H9 (cell line): Measurements from ENCODE around the gene CDKAL1. TPM values are rescaled to one million over a fixed set of nuclear protein-coding genes. Genes with fewer than 3 reads are reported as not detected.

Experiments
- DNase-seq: peaks from one replicate; pipeline ENCODE4 v3.0.0-alpha.2; 2017
- H2AFZ ChIP-seq: one replicate; pipeline ENCODE4 v1.6.1; 2013; ENCODE audit warnings: mild to moderate bottlenecking, low read length, control low read depth, moderate library complexity
- H2AK5ac ChIP-seq: 2 replicates; pipeline ENCODE4 v1.6.1; 2013; ENCODE audit warnings: low read length, control low read depth, mixed read lengths; ENCODE audit not compliant: insufficient read length
- H2BK120ac ChIP-seq: one replicate; pipeline ENCODE4 v1.6.1; 2013; ENCODE audit warnings: low read depth, mild to moderate bottlenecking, low read length, control low read depth, inconsistent platforms; ENCODE audit not compliant: poor library complexity, severe bottlenecking
- H2BK12ac ChIP-seq: 2 replicates; pipeline ENCODE4 v1.6.1; 2013; ENCODE audit warnings: low read length, control low read depth, mixed read lengths, low read depth; ENCODE audit not compliant: insufficient read length
- H2BK15ac ChIP-seq: 2 replicates; pipeline ENCODE4 v1.6.1; 2013; ENCODE audit warnings: low read depth, low read length, control low read depth
- H2BK20ac ChIP-seq: one replicate; pipeline ENCODE4 v1.6.1; 2013; ENCODE audit warnings: low read depth, mild to moderate bottlenecking, low read length, control low read depth, inconsistent platforms; ENCODE audit not compliant: poor library complexity, severe bottlenecking
- H2BK5ac ChIP-seq: 2 replicates; pipeline ENCODE4 v1.6.1; 2013; ENCODE audit warnings: low read length, control low read depth, mixed read lengths; ENCODE audit not compliant: insufficient read length
- H3K14ac ChIP-seq: 2 replicates; pipeline ENCODE4 v1.6.1; 2013; ENCODE audit warnings: low read length, control low read depth; ENCODE audit not compliant: insufficient read depth
- H3K18ac ChIP-seq: 2 replicates; pipeline ENCODE4 v1.6.1; 2013; ENCODE audit warnings: low read depth, mild to moderate bottlenecking, mixed read lengths, low read length, control low read depth; ENCODE audit not compliant: insufficient read length
- H3K23ac ChIP-seq: 2 replicates; pipeline ENCODE4 v1.6.1; 2013; ENCODE audit warnings: low read length, control low read depth, mixed read lengths, low read depth; ENCODE audit not compliant: insufficient read length
- H3K23me2 ChIP-seq: 2 replicates; pipeline ENCODE4 v1.6.1; 2013; ENCODE audit warnings: low read depth, mild to moderate bottlenecking, mixed read lengths, low read length, control low read depth; ENCODE audit not compliant: insufficient read length, poor library complexity, severe bottlenecking
- H3K27ac ChIP-seq: 2 replicates; pipeline ENCODE4 v1.5.1; 2013; ENCODE audit warnings: low read length, control low read depth, mixed read lengths, low read depth; ENCODE audit not compliant: insufficient read length
- H3K27me3 ChIP-seq: 2 replicates; pipeline ENCODE4 v1.6.1; 2013; ENCODE audit warnings: low read length, control low read depth, inconsistent platforms; ENCODE audit not compliant: insufficient read depth
- H3K4ac ChIP-seq: 2 replicates; pipeline ENCODE4 v1.6.1; 2013; ENCODE audit warnings: low read depth, mild to moderate bottlenecking, control low read depth, inconsistent platforms, low read length, moderate library complexity
- H3K4me1 ChIP-seq: 2 replicates; pipeline ENCODE4 v1.6.1; 2013; ENCODE audit warnings: low read length, control low read depth, inconsistent platforms; ENCODE audit not compliant: insufficient read depth
- H3K4me2 ChIP-seq: 2 replicates; pipeline ENCODE4 v1.6.1; 2013; ENCODE audit warnings: low read length, control low read depth, mixed read lengths; ENCODE audit not compliant: insufficient read length, insufficient read depth
- H3K56ac ChIP-seq: 2 replicates; pipeline ENCODE4 v1.6.1; 2013; ENCODE audit warnings: low read depth, mild to moderate bottlenecking, mixed read lengths, low read length, control low read depth; ENCODE audit not compliant: insufficient read length
- H3K79me1 ChIP-seq: 2 replicates; pipeline ENCODE4 v1.6.1; 2013; ENCODE audit warnings: low read depth, mild to moderate bottlenecking, moderate library complexity, low read length, control low read depth, inconsistent platforms; ENCODE audit not compliant: insufficient read depth, poor library complexity, severe bottlenecking
- H3K79me2 ChIP-seq: 2 replicates; pipeline ENCODE4 v1.6.1; 2013; ENCODE audit warnings: low read length, control low read depth, inconsistent platforms; ENCODE audit not compliant: insufficient read depth
- H3K9ac ChIP-seq: 2 replicates; pipeline ENCODE4 v1.6.1; 2013; ENCODE audit warnings: low read length, control low read depth, mixed read lengths; ENCODE audit not compliant: insufficient read length; ENCODE audit errors: extremely low read depth
- H3K9me3 ChIP-seq: one replicate; pipeline ENCODE4 v1.6.1; 2013; ENCODE audit warnings: low read depth, low read length, inconsistent platforms; ENCODE audit not compliant: control insufficient read depth
- H3T11ph ChIP-seq: one replicate; pipeline ENCODE4 v1.6.1; 2013; ENCODE audit warnings: mild to moderate bottlenecking, low read length, control low read depth, inconsistent platforms
- H4K20me1 ChIP-seq: one replicate; pipeline ENCODE4 v1.6.1; 2013; ENCODE audit not compliant: control insufficient read depth, insufficient read length, insufficient read depth
- H4K5ac ChIP-seq: 2 replicates; pipeline ENCODE4 v1.6.1; 2013; ENCODE audit warnings: low read depth, mild to moderate bottlenecking, mixed read lengths, low read length, control low read depth; ENCODE audit not compliant: insufficient read length
- H4K8ac ChIP-seq: replicated peaks from 2 replicates; pipeline ENCODE4 v1.6.1; 2013; ENCODE audit warnings: low read length, control low read depth, mixed read lengths, low read depth; ENCODE audit not compliant: insufficient read length
- H4K91ac ChIP-seq: 2 replicates; pipeline ENCODE4 v1.6.1; 2013; ENCODE audit warnings: low read depth, mild to moderate bottlenecking, moderate library complexity, mixed read lengths, low read length, control low read depth; ENCODE audit not compliant: insufficient read length
- H3K27ac Mint-ChIP-seq, 3 experiments: 2 replicates in 2 of 3; 3 replicates in 1 of 3; pipeline ENCODE4 v1.8.0; 2020 to 2021; ENCODE audit warnings: mixed read lengths in 3 of 3, mild to moderate bottlenecking in 1 of 3, moderate library complexity in 1 of 3
- H3K27me3 Mint-ChIP-seq: 2 replicates; pipeline ENCODE4 v1.8.0; 2021; ENCODE audit warnings: low read depth, mild to moderate bottlenecking, moderate library complexity, mixed read lengths
- H3K36me3 Mint-ChIP-seq, 3 experiments: 2 replicates in 2 of 3; 3 replicates in 1 of 3; pipeline ENCODE4 v1.8.0; 2020 to 2021; ENCODE audit warnings: low read depth in 3 of 3, mixed read lengths in 3 of 3; ENCODE audit not compliant: insufficient read depth in 1 of 3
- H3K4me1 Mint-ChIP-seq, 2 experiments: 2 replicates each; pipeline ENCODE4 v1.8.0; 2020; ENCODE audit warnings: mixed read lengths in 2 of 2
- H3K4me3 Mint-ChIP-seq, 2 experiments: 2 replicates in 1 of 2; 3 replicates in 1 of 2; pipeline ENCODE4 v1.8.0; 2020 to 2021; ENCODE audit warnings: mild to moderate bottlenecking in 2 of 2, mixed read lengths in 2 of 2, moderate library complexity in 1 of 2
- H3K9me3 Mint-ChIP-seq, 2 experiments: 2 replicates in 1 of 2; 3 replicates in 1 of 2; pipeline ENCODE4 v1.8.0; 2020; ENCODE audit warnings: mild to moderate bottlenecking in 2 of 2, mixed read lengths in 2 of 2, moderate library complexity in 1 of 2
- WGBS: extraction: QIAGEN DNeasy Blood & Tissue Kit; methylation state at CpG from one replicate; pipeline ENCODE4 v1.1.7; 2013; ENCODE audit warnings: missing lambda C conversion rate, low lambda C conversion rate, mixed read lengths; ENCODE audit not compliant: insufficient read length; ENCODE audit errors: extremely low coverage; 5-methylcytosine and 5-hydroxymethylcytosine counted together
- total RNA-seq: library from RNA; stranded (reverse); gene quantifications from 2 replicates; pipeline ENCODE4 v1.2.1, GENCODE V29; 2021
- TF ChIP-seq, protein P1 (sequence below): fragments of 200-600 bp; sonication (generic); conservative IDR thresholded peaks from 3 replicates; pipeline ENCODE4 v1.8.0; 2021; ENCODE audit warnings: antibody characterized with exemption, mild to moderate bottlenecking

Gene CDKAL1
- total RNA-seq, 1 experiment from 2014 or later = 23.0 TPM

- no peak overlapping the region for H3K27ac ChIP-seq
- DNase-seq = no peak
- H3K18ac ChIP-seq = no peak overlapping the region
- no peak overlapping the region for H4K91ac ChIP-seq
- H3K36me3 Mint-ChIP-seq = peaks cover 0 to 18% (median 12%) of the 10 kb centered on the region in 3 experiments; a peak in 6 of 7 replicates
- no peak overlapping the region for H3K4me2 ChIP-seq
- H3K4me3 Mint-ChIP-seq = no peak overlapping the region
- H2BK12ac ChIP-seq = no peak overlapping the region
- peaks cover 4% of the 10 kb centered on the region; the same call in 1 of the 2 replicates for H3K79me2 ChIP-seq
- no CpG with 5 or more reads among the region's 4 CpGs for WGBS
- H4K5ac ChIP-seq = no peak overlapping the region
- H3K14ac ChIP-seq = no peak overlapping the region
- no peak overlapping the region for H2BK15ac ChIP-seq
- H3K4me1 Mint-ChIP-seq = peaks cover 10 to 12% of the 10 kb centered on the region in 2 experiments
- H3K23ac ChIP-seq = no peak overlapping the region
- H3K27me3 ChIP-seq = no peaks in the 10 kb centered on the region
- H3T11ph ChIP-seq = no peak overlapping the region
- H3K27me3 Mint-ChIP-seq = no peaks in the 10 kb centered on the region
- H3K4me1 ChIP-seq = no peaks in the 10 kb centered on the region; the same call in 1 of the 2 replicates
- H3K9me3 Mint-ChIP-seq = no peaks in the 10 kb centered on the region
- no peak overlapping the region for H3K9ac ChIP-seq
- no peaks in the 10 kb centered on the region for H3K23me2 ChIP-seq
- H3K4ac ChIP-seq = no peak overlapping the region
- H3K9me3 ChIP-seq = no peaks in the 10 kb centered on the region
- no peak overlapping the region for H2AK5ac ChIP-seq
- no peak overlapping the region for H2BK120ac ChIP-seq
- no peak overlapping the region for H2BK20ac ChIP-seq
- H3K56ac ChIP-seq = no peak overlapping the region
- H2AFZ ChIP-seq = no peak overlapping the region
- H3K27ac Mint-ChIP-seq = no peak overlapping the region; a peak in 1 of 7 replicates
- no peak overlapping the region for H4K8ac ChIP-seq
- H3K79me1 ChIP-seq = peaks cover 5% of the 10 kb centered on the region
- TF ChIP-seq, protein P1, sequence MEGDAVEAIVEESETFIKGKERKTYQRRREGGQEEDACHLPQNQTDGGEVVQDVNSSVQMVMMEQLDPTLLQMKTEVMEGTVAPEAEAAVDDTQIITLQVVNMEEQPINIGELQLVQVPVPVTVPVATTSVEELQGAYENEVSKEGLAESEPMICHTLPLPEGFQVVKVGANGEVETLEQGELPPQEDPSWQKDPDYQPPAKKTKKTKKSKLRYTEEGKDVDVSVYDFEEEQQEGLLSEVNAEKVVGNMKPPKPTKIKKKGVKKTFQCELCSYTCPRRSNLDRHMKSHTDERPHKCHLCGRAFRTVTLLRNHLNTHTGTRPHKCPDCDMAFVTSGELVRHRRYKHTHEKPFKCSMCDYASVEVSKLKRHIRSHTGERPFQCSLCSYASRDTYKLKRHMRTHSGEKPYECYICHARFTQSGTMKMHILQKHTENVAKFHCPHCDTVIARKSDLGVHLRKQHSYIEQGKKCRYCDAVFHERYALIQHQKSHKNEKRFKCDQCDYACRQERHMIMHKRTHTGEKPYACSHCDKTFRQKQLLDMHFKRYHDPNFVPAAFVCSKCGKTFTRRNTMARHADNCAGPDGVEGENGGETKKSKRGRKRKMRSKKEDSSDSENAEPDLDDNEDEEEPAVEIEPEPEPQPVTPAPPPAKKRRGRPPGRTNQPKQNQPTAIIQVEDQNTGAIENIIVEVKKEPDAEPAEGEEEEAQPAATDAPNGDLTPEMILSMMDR = no peak
- no peak overlapping the region for H2BK5ac ChIP-seq
- H4K20me1 ChIP-seq = no peaks in the 10 kb centered on the region
Observed at GRCh38 chr6:20538907-20539306, 4.7 kb downstream of the CDKAL1 start.
